H1 (cell line): ENCODE measurements around the gene CDYL2.

ENCODE experiments used
- ATF2 ChIP-seq: IDR thresholded peaks from 2 replicates; pipeline ENCODE4 v1.6.1; 2012; ENCODE audit warnings: low read length, inconsistent platforms
- CTCF ChIP-seq, 3 experiments: IDR thresholded peaks; 1 replicate in 2 of 3; 2 replicates in 1 of 3; pipeline versions ENCODE4 v1.5.1 to v1.6.1; 2011; ENCODE audit warnings: low read length in 3 of 3, mild to moderate bottlenecking in 3 of 3, inconsistent platforms in 2 of 3, low read depth in 1 of 3, moderate library complexity in 1 of 3; ENCODE audit not compliant: insufficient read depth in 1 of 3; ENCODE audit errors: control extremely low read depth in 1 of 3
- HDAC2 ChIP-seq, 2 experiments: fragments of 300-600 bp in 1 of 2; sonication (generic) in 1 of 2; IDR thresholded peaks; 2 replicates each; pipeline ENCODE4 v1.6.1; 2011 to 2012; ENCODE audit warnings: low read depth in 2 of 2, low read length in 2 of 2, mild to moderate bottlenecking in 2 of 2, moderate library complexity in 2 of 2, borderline replicate concordance in 1 of 2, inconsistent platforms in 1 of 2
- JUND ChIP-seq: IDR thresholded peaks from 2 replicates; pipeline ENCODE4 v1.6.1; 2011; ENCODE audit warnings: mild to moderate bottlenecking, improper control_type of control experiment, low read length
- MAX ChIP-seq: IDR thresholded peaks from 2 replicates; pipeline ENCODE4 v1.6.1; 2012; ENCODE audit warnings: inconsistent platforms
- POLR2A ChIP-seq, 2 experiments: IDR thresholded peaks; 1 replicate in 1 of 2; 2 replicates in 1 of 2; pipeline ENCODE4 v1.6.1; 2011; ENCODE audit warnings: low read depth in 2 of 2, low read length in 2 of 2, mild to moderate bottlenecking in 2 of 2; ENCODE audit errors: control extremely low read depth in 1 of 2
- SAP30 ChIP-seq: fragments of 300-600 bp; sonication (generic); IDR thresholded peaks from 2 replicates; pipeline ENCODE4 v1.7.1; 2012; ENCODE audit warnings: low read length, moderate library complexity, mild to moderate bottlenecking, inconsistent platforms; ENCODE audit not compliant: insufficient read depth, insufficient replicate concordance
- ZNF274 ChIP-seq: IDR thresholded peaks from 2 replicates; pipeline ENCODE4 v1.7.0; 2012; ENCODE audit warnings: low read length, borderline replicate concordance; ENCODE audit errors: extremely low read depth

- TF ChIP-seq POLR2A (IDR thresholded peaks at IDR 0.05; ENCODE audit: control extremely low read depth in 1 of 2, low read depth in 2 of 2, low read length in 2 of 2) = no peak
- TF ChIP-seq SAP30 = no peak
- TF ChIP-seq HDAC2 (IDR thresholded peaks at IDR 0.05; ENCODE audit: borderline replicate concordance in 1 of 2, low read depth in 2 of 2, low read length in 2 of 2) = no peak
- no peak for TF ChIP-seq JUND
- no peak for TF ChIP-seq CTCF (IDR thresholded peaks at IDR 0.05; ENCODE audit: control extremely low read depth in 1 of 3, insufficient read depth in 1 of 3, low read depth in 1 of 3, low read length in 3 of 3)
- no peak for TF ChIP-seq ZNF274
- TF ChIP-seq MAX = no peak
- no peak for TF ChIP-seq ATF2
These were observed 234.8 kb downstream of the CDYL2 start for GRCh38 chr16:80569440-80570105.
